ENCODE data around the gene EXD3.

Gene EXD3

DNA sequence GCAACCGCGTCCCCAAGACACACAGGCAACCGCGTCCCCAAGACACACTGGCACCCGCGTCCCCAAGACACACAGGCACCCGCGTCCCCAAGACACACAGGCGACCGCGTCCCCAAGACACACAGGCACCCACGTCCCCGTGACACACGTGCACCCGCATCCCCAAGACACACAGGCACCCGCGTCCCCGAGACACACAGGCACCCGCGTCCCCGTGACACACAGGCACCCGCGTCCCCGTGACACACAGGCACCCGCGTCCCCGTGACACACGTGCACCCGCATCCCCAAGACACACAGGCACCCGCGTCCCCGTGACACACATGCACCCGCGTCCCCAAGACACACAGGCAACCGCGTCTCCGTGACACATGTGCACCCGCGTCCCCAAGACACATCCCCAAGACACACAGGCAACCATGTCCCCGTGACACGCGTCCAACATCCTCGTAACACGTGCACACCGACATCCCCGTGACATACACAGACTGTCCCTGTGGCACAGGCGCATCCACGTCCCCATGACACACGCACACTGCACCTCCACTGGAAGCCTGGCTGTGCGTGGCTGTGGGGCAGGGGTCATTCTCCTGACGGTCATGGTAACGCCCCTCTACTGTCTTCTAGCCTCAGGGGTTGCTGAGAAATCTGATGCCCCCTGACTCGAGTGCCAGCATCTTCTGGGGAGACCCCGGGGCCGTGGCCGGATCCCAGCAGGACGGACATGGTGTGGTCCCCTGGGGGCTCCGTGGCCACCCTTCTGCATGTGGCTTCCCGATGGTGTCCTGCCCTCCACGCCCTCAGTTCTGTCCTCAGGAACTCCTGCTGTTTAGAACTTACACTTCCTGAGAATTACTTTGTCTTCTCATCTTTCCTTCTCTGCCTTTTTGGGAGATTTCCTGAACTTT lies 24.1 kb downstream of the EXD3 start:
- Histone ChIP-seq H3K36me3 (ENCODE audit: control insufficient read depth in 1 of 2, insufficient read depth in 2 of 2, low read length in 2 of 2) (peaks cover 0 to 13% of the 10 kb centered on the region in 2 donors), H3K4me3 (ENCODE audit: low read depth in 1 of 2, low read length in 2 of 2) (no peak overlapping the region), H3K9me3 (ENCODE audit: control insufficient read depth in 1 of 2, low read length in 2 of 2) (no peaks in the 10 kb centered on the region)

DNA sequence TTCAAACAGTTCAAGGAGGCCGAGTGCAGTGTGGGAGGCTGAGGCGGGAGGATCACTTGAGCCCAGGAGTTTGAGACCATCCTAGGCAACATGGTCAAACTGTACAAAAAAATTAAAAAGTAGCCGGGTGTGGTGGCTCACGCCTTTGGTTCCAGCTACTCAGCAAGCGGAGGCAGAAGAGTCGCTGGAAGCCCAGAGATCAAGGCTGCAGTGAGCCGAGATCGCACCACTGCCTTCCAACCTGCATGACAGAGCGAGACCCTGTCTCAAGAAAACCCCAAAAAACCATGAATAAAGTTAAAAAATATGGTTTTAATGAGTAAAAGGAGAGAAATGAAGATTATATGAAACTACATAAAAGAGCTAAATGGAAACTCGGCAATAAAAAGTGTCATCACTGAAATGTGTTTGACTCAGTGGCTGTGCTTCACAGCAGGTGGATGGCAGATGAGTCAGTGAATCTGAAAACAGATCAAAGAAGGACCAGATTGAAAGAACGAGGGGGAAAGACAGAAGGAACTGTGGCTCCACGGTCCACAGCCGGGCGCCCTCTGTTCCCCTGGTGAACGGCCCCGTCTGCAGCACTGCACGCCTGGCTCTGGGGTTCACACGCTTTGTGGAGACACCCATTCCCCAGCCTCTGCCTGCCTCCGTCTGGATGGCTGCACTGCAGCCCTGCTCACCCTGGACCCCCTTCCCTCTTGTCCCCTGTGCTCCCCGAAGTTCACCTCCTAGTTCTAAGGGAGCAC lies 25.1 kb downstream of the EXD3 start:
- Histone ChIP-seq H3K27me3 (ENCODE audit: low read depth, low read length) (no peaks in the 10 kb centered on the region), H3K27ac (ENCODE audit: low read length) (no peak overlapping the region), H3K4me3 (ENCODE audit: low read depth in 1 of 2, low read length in 2 of 2) (no peak overlapping the region), H3K4me1 (ENCODE audit: control insufficient read depth in 1 of 2, insufficient read depth in 2 of 2, low read length in 2 of 2) (no peaks in the 10 kb centered on the region), H3K36me3 (ENCODE audit: control insufficient read depth in 1 of 2, insufficient read depth in 2 of 2, low read length in 2 of 2) (peaks cover 0 to 13% of the 10 kb centered on the region in 2 donors), H3K9me3 (ENCODE audit: control insufficient read depth in 1 of 2, low read length in 2 of 2) (no peaks in the 10 kb centered on the region)

More for the DNA sequence above, 24.1 kb downstream of the EXD3 start:
- no peak overlapping the region for H3K27ac ChIP-seq (ENCODE audit: low read length)
- no peaks in the 10 kb centered on the region for H3K4me1 ChIP-seq (ENCODE audit: control insufficient read depth in 1 of 2, insufficient read depth in 2 of 2, low read length in 2 of 2)
- H3K27me3 ChIP-seq (ENCODE audit: low read depth, low read length), result no peaks in the 10 kb centered on the region

DNA sequence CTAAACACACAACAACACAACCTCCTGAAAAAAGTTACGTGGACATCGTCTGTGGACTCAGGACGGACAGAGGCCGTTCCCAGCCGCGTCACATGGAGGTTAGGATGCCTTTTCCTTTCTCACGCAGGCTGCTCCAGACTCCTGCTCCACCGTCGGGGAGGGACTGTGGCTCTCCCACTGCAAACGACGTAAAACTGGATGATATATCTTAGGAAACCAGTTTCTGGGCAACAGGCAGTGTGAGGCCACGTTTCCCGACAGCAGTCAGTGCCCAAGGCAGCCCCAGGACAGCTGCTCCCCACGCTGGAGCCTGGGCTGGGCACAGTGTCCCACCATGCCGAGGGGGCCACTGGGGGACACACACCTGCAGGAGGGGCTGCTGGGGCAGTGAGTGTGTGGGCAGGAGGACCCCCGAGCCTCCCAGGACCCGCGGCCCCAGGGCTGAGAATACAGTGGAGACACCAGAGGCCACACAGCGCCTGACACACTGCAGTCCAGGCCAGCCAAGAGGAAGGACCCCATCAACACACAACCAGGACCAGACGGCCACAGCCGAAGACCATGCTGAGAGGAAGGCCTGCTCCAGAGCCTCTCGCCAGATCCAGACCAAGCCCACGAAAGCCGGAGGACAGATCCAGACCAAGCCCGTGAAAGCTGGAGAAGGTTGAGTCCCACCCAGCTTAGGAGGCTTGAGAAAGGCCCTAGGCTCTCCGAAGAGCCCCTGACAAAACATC lies 26.2 kb downstream of the EXD3 start:
- H3K4me3 ChIP-seq (ENCODE audit: low read depth in 1 of 2, low read length in 2 of 2), result no peak overlapping the region
- no peaks in the 10 kb centered on the region for H3K4me1 ChIP-seq (ENCODE audit: control insufficient read depth in 1 of 2, insufficient read depth in 2 of 2, low read length in 2 of 2)
- H3K36me3 ChIP-seq (ENCODE audit: control insufficient read depth in 1 of 2, insufficient read depth in 2 of 2, low read length in 2 of 2), result peaks cover 0 to 13% of the 10 kb centered on the region in 2 donors
- H3K9me3 ChIP-seq (ENCODE audit: control insufficient read depth in 1 of 2, low read length in 2 of 2), result no peaks in the 10 kb centered on the region
- H3K27me3 ChIP-seq (ENCODE audit: low read depth, low read length), result no peaks in the 10 kb centered on the region
- H3K27ac ChIP-seq (ENCODE audit: low read length), result no peak overlapping the region

DNA sequence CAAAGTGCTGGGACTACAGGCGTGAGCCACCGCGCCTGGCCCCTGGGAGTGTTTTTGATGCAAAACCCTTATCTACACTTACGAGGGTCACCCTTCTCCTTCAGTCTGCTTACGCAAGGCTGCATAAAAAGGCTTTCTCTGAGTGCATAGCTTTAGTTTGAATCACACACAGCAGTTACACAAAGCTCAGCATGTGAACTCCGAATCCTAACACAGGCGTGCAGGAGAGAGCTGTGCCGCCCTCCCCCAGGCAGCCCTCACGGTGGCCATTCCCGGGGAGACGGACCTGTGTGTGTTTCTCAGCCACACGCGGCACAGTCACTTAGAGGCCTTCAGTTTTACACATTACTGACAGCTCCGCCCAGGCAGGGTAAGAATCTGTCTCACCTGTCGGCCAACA lies 26.7 kb downstream of the EXD3 start:
- Histone ChIP-seq H3K36me3 (ENCODE audit: control insufficient read depth in 1 of 2, insufficient read depth in 2 of 2, low read length in 2 of 2) (peaks cover 0 to 13% of the 10 kb centered on the region in 2 donors), H3K27ac (ENCODE audit: low read length) (no peak overlapping the region), H3K9me3 (ENCODE audit: control insufficient read depth in 1 of 2, low read length in 2 of 2) (no peaks in the 10 kb centered on the region), H3K4me3 (ENCODE audit: low read depth in 1 of 2, low read length in 2 of 2) (no peak overlapping the region), H3K4me1 (ENCODE audit: control insufficient read depth in 1 of 2, insufficient read depth in 2 of 2, low read length in 2 of 2) (no peaks in the 10 kb centered on the region), H3K27me3 (ENCODE audit: low read depth, low read length) (no peaks in the 10 kb centered on the region)

GRCh38 chr9:137395666-137396010 lies 27.3 kb downstream of the EXD3 start:
- Histone ChIP-seq H3K36me3 (ENCODE audit: control insufficient read depth in 1 of 2, insufficient read depth in 2 of 2, low read length in 2 of 2) (peaks cover 0 to 13% of the 10 kb centered on the region in 2 donors), H3K4me1 (ENCODE audit: control insufficient read depth in 1 of 2, insufficient read depth in 2 of 2, low read length in 2 of 2) (no peaks in the 10 kb centered on the region), H3K27me3 (ENCODE audit: low read depth, low read length) (no peaks in the 10 kb centered on the region), H3K4me3 (ENCODE audit: low read depth in 1 of 2, low read length in 2 of 2) (no peak overlapping the region), H3K9me3 (ENCODE audit: control insufficient read depth in 1 of 2, low read length in 2 of 2) (no peaks in the 10 kb centered on the region), H3K27ac (ENCODE audit: low read length) (no peak overlapping the region)

DNA sequence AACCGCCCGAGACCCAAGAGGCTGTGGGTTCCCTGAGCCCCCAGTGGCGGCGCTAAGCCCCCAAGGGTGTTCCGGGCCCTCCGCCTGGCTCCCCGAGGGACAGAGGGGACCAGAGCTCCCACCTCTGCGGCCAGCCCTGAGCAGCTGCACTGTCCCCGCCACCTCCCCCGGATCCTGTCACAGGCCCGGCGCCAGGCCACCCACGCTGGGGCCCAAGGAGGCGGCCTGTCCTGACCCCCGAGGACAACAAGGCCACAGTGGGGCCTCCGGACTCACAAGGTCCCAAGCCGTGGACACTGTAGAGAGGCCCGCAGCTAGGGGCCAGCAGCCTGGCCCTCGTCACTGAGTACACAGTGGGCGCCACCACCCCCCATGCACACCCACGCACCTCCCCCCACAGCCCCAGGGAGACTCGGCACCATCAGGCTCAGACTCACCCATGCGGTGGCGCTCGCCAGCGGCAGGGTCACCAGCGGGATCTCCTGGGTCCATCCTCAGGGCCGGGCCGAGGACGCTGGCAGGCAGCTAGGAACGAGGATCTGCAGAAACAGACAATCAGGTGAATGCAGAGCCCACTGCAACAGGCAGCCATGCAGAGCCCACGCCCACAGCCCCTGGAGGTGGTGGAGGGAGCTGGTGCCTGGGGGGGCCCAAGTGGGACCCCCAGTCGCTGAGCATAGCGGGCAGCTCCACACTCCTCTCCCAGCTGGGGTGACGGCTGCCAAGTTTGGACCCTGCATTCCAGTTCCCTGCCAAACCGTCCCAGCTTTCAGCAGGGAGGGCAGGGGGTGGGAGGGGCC lies 27.9 kb downstream of the EXD3 start:
- no peak overlapping the region for H3K27ac ChIP-seq (ENCODE audit: low read length)
- no peaks in the 10 kb centered on the region for H3K9me3 ChIP-seq (ENCODE audit: control insufficient read depth in 1 of 2, low read length in 2 of 2)
- no peaks in the 10 kb centered on the region for H3K27me3 ChIP-seq (ENCODE audit: low read depth, low read length)
- no peak overlapping the region for H3K4me3 ChIP-seq (ENCODE audit: low read depth in 1 of 2, low read length in 2 of 2)
- peaks cover 0 to 13% of the 10 kb centered on the region in 2 donors for H3K36me3 ChIP-seq (ENCODE audit: control insufficient read depth in 1 of 2, insufficient read depth in 2 of 2, low read length in 2 of 2)
- H3K4me1 ChIP-seq (ENCODE audit: control insufficient read depth in 1 of 2, insufficient read depth in 2 of 2, low read length in 2 of 2), result no peaks in the 10 kb centered on the region

- Histone ChIP-seq H3K4me1 (ENCODE audit: control insufficient read depth in 1 of 2, insufficient read depth in 2 of 2, low read length in 2 of 2) (no peaks in the 10 kb centered on the region), H3K27me3 (ENCODE audit: low read depth, low read length) (no peaks in the 10 kb centered on the region), H3K36me3 (ENCODE audit: control insufficient read depth in 1 of 2, insufficient read depth in 2 of 2, low read length in 2 of 2) (peaks cover 0 to 13% of the 10 kb centered on the region in 2 donors), H3K27ac (ENCODE audit: low read length) (no peak overlapping the region), H3K4me3 (ENCODE audit: low read depth in 1 of 2, low read length in 2 of 2) (no peak overlapping the region), H3K9me3 (ENCODE audit: control insufficient read depth in 1 of 2, low read length in 2 of 2) (no peaks in the 10 kb centered on the region)
Observed at GRCh38 chr9:137393176-137394150, 29.5 kb downstream of the EXD3 start.

DNA sequence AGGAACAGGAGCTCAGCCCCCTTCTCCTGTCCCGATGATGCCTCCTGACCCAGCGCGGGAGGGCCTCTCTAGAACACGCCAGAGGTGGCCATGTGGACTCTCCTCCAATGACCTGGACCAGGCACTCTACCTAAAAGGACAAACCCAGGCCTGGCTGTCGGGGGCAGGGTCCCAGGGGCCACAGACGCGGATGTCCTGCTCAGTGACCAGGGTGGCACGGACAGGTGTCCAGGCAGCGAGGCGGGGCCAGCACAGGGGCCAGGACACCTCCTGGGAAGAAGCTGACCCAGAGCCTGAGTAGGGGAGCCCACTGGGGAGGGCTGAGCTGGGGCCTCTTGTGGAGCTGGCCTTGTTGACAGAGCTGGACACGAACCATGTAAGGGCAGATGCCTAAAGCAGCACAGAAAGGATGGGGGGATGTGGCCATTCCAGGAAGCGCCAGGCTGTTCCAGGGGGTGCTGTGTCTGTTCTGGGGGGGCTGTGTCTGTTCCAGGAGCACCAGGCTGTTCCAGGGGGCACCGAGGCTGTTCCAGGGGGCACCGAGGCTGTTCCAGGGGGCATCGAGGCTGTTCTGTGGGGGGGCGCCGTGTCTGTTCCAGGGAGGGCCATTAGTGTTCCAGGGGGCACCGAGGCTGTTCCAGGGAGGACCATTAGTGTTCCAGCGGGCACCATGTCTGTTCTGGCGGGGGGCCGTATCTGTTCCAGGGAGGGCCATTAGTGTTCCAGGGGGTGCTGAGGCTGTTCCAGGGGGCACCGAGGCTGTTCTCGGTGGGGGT lies 30.5 kb downstream of the EXD3 start:
- Histone ChIP-seq H3K4me3 (ENCODE audit: low read depth in 1 of 2, low read length in 2 of 2) (no peak overlapping the region), H3K4me1 (ENCODE audit: control insufficient read depth in 1 of 2, insufficient read depth in 2 of 2, low read length in 2 of 2) (no peaks in the 10 kb centered on the region), H3K27me3 (ENCODE audit: low read depth, low read length) (no peaks in the 10 kb centered on the region), H3K36me3 (ENCODE audit: control insufficient read depth in 1 of 2, insufficient read depth in 2 of 2, low read length in 2 of 2) (peaks cover 0 to 11% of the 10 kb centered on the region in 2 donors), H3K9me3 (ENCODE audit: control insufficient read depth in 1 of 2, low read length in 2 of 2) (no peaks in the 10 kb centered on the region), H3K27ac (ENCODE audit: low read length) (no peak overlapping the region)

DNA sequence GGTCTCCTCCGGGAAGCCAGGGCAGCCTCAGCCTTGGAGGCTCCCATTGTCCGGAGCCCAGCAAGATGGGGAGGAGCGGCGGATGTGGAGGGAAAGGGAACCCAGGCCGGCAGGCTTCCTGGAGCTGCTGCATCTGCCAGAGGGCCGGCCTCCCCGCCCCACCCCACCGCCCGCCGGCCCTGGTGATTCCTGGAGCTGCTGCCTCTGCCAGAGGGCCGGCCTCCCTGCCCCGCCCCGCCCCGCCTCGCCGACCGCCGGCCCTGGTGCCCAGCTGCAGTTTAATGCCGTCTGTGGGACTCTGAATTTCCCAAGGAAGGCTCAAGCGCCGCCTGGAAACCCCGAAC lies 31.6 kb downstream of the EXD3 start:
- H3K36me3 ChIP-seq (ENCODE audit: control insufficient read depth in 1 of 2, insufficient read depth in 2 of 2, low read length in 2 of 2), result peaks cover 0 to 3% of the 10 kb centered on the region in 2 donors
- H3K27me3 ChIP-seq (ENCODE audit: low read depth, low read length), result no peaks in the 10 kb centered on the region
- H3K4me1 ChIP-seq (ENCODE audit: control insufficient read depth in 1 of 2, insufficient read depth in 2 of 2, low read length in 2 of 2), result no peaks in the 10 kb centered on the region
- no peak overlapping the region for H3K27ac ChIP-seq (ENCODE audit: low read length)
- H3K9me3 ChIP-seq (ENCODE audit: control insufficient read depth in 1 of 2, low read length in 2 of 2), result no peaks in the 10 kb centered on the region
- no peak overlapping the region for H3K4me3 ChIP-seq (ENCODE audit: low read depth in 1 of 2, low read length in 2 of 2)

Data from muscle layer of duodenum (tissue), 2 donors.